ENCODE measurements around the gene ANKRD33B.

DNA sequence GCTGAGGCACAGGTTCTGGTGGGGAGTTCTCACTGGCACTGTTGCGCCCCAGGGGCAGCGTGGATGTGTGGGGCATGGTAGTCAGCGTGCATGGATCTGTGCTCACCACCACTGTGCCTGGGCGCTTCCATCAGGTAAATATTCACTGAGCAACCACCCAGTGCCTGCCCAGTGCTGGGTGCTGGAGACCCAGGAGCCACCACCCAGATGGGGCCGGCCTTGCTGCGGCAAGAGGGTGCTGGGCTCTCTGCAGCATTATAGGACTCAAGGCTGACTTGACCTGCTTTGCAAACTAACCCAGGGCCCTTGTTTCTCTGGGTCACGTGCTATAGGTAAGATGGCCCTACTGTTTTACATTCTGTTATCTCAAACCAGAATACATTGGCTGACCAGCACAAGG is 136.6 kb downstream of the ANKRD33B start:
- TF ChIP-seq EZH2 (IDR thresholded peaks at IDR 0.05; ENCODE audit: insufficient read depth, poor library complexity, severe bottlenecking) (no peak), EZH2phosphoT487 (IDR thresholded peaks at IDR 0.05; ENCODE audit: insufficient read depth, low read depth) (no peak)
